Activated CD4-positive, alpha-beta T cell treated with anti-CD3 and anti-CD28 coated beads for 36 hours (primary cell): ENCODE data around the gene PI4KB. TPM values are rescaled to one million over a fixed set of nuclear protein-coding genes. Genes with fewer than 3 reads are reported as not detected.

Experiments used
- ATAC-seq: fragments of 200-7000 bp; cut with Tn5 transposase; one replicate; pipeline ENCODE4 v1.10.0; 2021; ENCODE audit warnings: mild to moderate bottlenecking, moderate library complexity
- CTCF ChIA-PET: fragments of 350-600 bp; sonication (Branson Sonifier 250); formaldehyde crosslinking; loops from one replicate; lab custom pipeline; 2021; ENCODE audit warnings: antibody characterized with exemption; lab: Charles Lee
- POLR2A ChIA-PET: fragments of 350-600 bp; sonication (Branson Sonifier 250); formaldehyde crosslinking; loops from one replicate; lab custom pipeline; 2021; ENCODE audit warnings: antibody characterized with exemption, inconsistent platforms; lab: Charles Lee
- DNase-seq: peaks from one replicate; pipeline ENCODE4 v3.0.0-alpha.2; 2020
- H3K27ac Mint-ChIP-seq: one replicate; pipeline ENCODE4 v1.8.0; 2021; ENCODE audit warnings: mixed read lengths
- H3K27me3 Mint-ChIP-seq: one replicate; pipeline ENCODE4 v1.8.0; 2021; ENCODE audit warnings: mixed read lengths
- H3K36me3 Mint-ChIP-seq: one replicate; pipeline ENCODE4 v1.8.0; 2021; ENCODE audit warnings: low read depth, mixed read lengths
- H3K4me1 Mint-ChIP-seq: one replicate; pipeline ENCODE4 v1.8.0; 2021; ENCODE audit warnings: mixed read lengths
- H3K4me3 Mint-ChIP-seq: one replicate; pipeline ENCODE4 v1.8.0; 2021; ENCODE audit warnings: mild to moderate bottlenecking, moderate library complexity, mixed read lengths
- H3K9me3 Mint-ChIP-seq: one replicate; pipeline ENCODE4 v1.8.0; 2021; ENCODE audit warnings: low read depth, mixed read lengths
- intact Hi-C, 2 experiments: fragments of 100-400 bp; cut with DNase I in 1 of 2; cut with micrococcal nuclease in 1 of 2; formaldehyde crosslinking; loops; one replicate each; pipeline versions ENCODE4 v1.14.2 to v1.15.1; 2022 to 2024; cut with DNase I, micrococcal nuclease
- total RNA-seq, 2 experiments: library from RNA; stranded (reverse); gene quantifications; one replicate each; pipeline ENCODE4 v1.2.3, GENCODE V29; 2021

Gene PI4KB
- total RNA-seq, 2 experiments from 2014 or later: 53.0 to 54.5 TPM

DNA sequence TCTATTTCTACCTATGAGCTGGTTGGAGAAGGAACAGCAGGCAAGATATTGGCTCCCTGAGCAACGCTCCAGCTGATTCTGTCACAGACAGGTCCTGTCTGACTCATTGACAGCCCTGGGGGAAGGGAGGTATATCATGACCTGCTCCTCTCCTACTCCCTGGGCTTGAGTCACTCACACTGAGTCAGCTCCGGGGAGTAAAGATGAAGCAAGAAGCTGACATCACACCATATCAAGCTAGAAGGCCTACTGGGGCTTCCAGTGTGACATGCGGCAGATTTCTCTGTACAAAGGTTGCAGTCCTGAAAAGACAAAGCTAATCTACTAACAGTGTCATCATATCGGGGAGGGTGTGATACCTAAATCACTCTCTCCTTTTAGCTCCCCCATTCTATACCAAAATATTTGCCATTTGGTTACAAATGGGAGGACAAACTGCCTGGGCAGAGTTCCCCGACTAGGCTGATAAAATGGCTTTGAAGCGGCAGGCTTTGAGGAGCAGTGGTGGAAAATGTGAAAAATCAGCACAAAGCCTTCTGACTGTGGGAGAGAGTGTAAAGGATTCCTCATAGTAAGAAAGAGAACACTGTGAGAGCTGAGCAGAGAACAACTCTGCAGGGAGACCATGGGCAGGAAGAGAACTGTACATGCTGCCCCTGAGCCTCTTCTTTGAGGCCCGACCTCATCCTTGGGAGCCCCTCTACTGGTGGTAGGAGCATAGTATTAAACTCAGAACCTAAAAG is 15.5 kb downstream of the PI4KB start:
- Mint-ChIP-seq H3K9me3 (no peaks in the 10 kb centered on the region), H3K4me1 (peaks cover 41% of the 10 kb centered on the region), H3K4me3 (peak overlapping the region; percentile 13), H3K27me3 (no peaks in the 10 kb centered on the region), H3K36me3 (peaks cover 50% of the 10 kb centered on the region), H3K27ac (peak overlapping the region; percentile 99)
- CTCF ChIA-PET: interaction anchor here (0.7 to 7.1 kb wide), 16 partner anchors 11 to 735 kb away, joined by 3 to 76 read pairs (median 4); partner anchors contain the start of genes PI4KB and RFX5
- peak; percentile 92 for DNase-seq
- intact Hi-C loops: loop anchor here (1.0 kb wide), 4 partner anchors 16 to 88 kb away; partner anchors contain the start of genes PI4KB (in 2 of the 2), RFX5 (in 2 of the 2) and PSMB4 (in 1 of the 2)
- peak; percentile 99 for ATAC-seq
- POLR2A ChIA-PET: interaction anchor here (0.6 to 3.4 kb wide), 13 partner anchors 9 to 635 kb away, joined by 3 to 29 read pairs (median 5); partner anchors contain the start of genes PI4KB, PSMB4, VPS72 and ZNF687

DNA sequence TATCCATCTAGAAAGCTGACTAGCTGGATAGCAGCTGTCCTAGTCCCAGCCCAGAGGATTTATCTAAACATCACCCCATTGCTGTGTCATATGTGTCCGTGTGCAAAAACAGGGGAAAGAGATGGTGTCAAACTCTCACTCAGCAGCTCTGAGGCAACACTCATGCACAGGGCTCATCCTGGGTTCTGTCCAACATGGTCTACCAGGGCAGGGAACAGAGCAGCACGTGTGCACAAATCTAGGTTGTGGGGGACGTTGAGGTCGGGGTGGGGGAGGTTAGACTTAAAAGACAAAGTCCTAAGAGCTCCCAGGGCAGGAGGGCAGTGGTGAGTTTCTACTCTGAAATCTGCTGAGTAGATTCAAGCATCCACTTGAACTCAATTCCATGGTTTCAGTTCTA is 16.2 kb downstream of the PI4KB start:
- H3K4me3 Mint-ChIP-seq: no peak overlapping the region
- no peaks in the 10 kb centered on the region for H3K9me3 Mint-ChIP-seq
- intact Hi-C loops: loop anchor here (1.0 kb wide), 4 partner anchors 16 to 88 kb away; partner anchors contain the start of genes PI4KB (in 2 of the 2), RFX5 (in 2 of the 2) and PSMB4 (in 1 of the 2)
- H3K4me1 Mint-ChIP-seq: peaks cover 41% of the 10 kb centered on the region
- DNase-seq (no peak), ATAC-seq (no peak)
- H3K27ac Mint-ChIP-seq: peak overlapping the region; percentile 99
- CTCF ChIA-PET: interaction anchor here (0.8 to 7.1 kb wide), 12 partner anchors 10 to 89 kb away, joined by 3 to 76 read pairs (median 4); partner anchors contain the start of gene PI4KB
- POLR2A ChIA-PET: interaction anchor here (0.6 to 3.4 kb wide), 11 partner anchors 10 to 970 kb away, joined by 3 to 29 read pairs (median 5); partner anchors contain the start of genes PI4KB, PSMB4 and ZNF687
- no peaks in the 10 kb centered on the region for H3K27me3 Mint-ChIP-seq
- H3K36me3 Mint-ChIP-seq: peaks cover 48% of the 10 kb centered on the region

DNA sequence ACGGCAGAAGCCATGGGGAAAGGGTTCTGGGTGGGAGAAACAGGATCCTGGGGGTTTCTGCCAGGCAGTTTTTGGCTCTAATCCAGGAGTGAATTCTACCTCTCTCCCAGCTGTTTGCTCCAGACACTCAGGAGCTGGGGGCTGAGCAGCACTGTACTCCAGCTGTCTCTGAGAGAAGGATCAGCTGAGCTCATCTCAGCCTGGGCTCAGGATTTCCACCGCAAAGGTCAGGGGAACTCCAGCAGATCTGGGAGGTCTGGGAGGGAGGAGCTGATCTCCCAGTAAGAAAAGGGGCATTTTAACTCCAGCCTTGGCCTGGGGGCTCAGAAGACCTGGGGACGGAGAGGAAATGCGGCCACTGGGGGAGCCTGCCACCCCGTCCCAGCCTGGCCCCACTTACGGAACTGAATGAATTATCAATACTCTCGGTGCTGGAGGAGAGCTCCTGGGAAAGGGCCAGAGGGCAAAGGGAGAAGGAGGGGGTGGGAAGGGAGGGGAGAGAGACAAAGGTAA is 17.3 kb downstream of the PI4KB start:
- CTCF ChIA-PET: interaction anchor here (0.5 to 7.1 kb wide), 7 partner anchors 9 to 301 kb away, joined by 3 to 76 read pairs (median 12); partner anchors contain the start of gene PI4KB
- Mint-ChIP-seq H3K27ac (peak overlapping the region; percentile 18), H3K4me1 (peaks cover 38% of the 10 kb centered on the region), H3K36me3 (peaks cover 49% of the 10 kb centered on the region), H3K27me3 (no peaks in the 10 kb centered on the region), H3K4me3 (no peak overlapping the region), H3K9me3 (no peaks in the 10 kb centered on the region)
- no peak for DNase-seq
- ATAC-seq: no peak
- intact Hi-C loops: loop anchor here in 1 of 2 experiments (10.0 kb wide), 1 partner anchor 425 kb away; no protein-coding TSS in a partner anchor
- POLR2A ChIA-PET: interaction anchor here (0.6 kb wide), 1 partner anchor 41 kb away, joined by 5 read pairs; no protein-coding TSS in a partner anchor

DNA sequence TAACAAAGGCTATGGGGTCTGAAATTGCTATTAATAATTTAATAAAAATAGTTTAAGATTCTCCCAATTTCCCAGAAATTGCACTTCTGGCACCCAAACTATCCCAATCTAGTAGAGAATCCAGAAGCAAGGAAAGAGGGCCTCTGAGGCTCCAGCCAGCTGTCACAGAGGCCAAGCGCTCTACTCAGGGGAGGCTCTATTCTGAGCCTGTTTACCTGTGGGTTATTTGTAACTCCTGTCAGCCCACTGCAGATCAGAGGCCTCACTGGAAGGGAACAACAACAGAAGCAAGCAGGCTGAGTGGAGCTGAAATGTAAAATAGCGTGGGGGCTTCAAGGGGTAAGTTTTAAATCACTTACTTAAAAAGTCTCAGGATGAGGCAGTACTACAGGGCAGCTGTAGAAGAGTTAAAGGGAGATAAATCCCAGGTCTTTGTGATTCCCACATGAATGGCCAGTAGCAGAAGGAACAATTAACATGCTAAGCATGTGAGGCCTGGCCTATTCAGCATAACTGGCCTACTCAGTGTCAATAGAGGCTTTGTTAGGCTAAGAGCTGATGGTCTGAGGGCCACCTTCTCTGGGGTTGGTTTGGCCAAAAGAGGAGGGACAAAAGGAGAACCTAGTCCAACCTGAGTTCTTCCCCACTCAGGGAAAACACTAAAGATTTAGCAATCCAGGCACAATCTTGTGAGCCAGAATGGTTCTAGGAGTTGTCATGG is 32.3 kb downstream of the PI4KB start:
- peak overlapping the region; percentile 17 for H3K27ac Mint-ChIP-seq
- H3K4me3 Mint-ChIP-seq: no peak overlapping the region
- CTCF ChIA-PET: interaction anchor here (0.6 to 6.4 kb wide), 5 partner anchors 10 to 958 kb away, joined by 3 to 53 read pairs (median 6); no protein-coding TSS in a partner anchor
- intact Hi-C loops: no loop called here
- no peaks in the 10 kb centered on the region for H3K27me3 Mint-ChIP-seq
- no peaks in the 10 kb centered on the region for H3K9me3 Mint-ChIP-seq
- ATAC-seq (no peak), DNase-seq (no peak)
- H3K36me3 Mint-ChIP-seq: peaks cover 42% of the 10 kb centered on the region
- H3K4me1 Mint-ChIP-seq: no peaks in the 10 kb centered on the region
- POLR2A ChIA-PET: interaction anchor here (0.6 to 2.5 kb wide), 4 partner anchors 12 to 46 kb away, joined by 3 to 8 read pairs (median 4); no protein-coding TSS in a partner anchor

DNA sequence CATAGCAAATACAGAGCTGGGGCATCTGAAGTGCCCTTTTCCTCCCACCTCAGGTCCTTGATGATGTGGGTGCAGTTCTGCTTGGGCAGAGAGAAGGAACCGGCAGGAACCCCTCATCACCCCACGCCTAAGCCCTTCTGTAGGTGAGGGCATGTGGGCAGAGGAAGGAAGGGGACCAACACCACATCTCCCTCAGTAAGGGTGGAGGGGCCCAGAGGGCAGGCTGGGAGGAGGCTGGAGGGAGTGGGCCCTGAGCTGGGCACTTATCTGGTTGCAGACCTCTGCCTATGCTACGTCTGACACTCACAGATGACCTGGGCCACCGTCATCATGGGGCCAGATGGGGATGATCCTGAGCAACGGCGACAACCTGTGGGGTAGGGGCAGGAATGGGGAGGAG is 34.1 kb downstream of the PI4KB start:
- POLR2A ChIA-PET: interaction anchor here (0.5 to 2.5 kb wide), 4 partner anchors 10 to 55 kb away, joined by 4 to 8 read pairs (median 6); partner anchors contain the start of gene ZNF687
- H3K9me3 Mint-ChIP-seq: no peaks in the 10 kb centered on the region
- no peaks in the 10 kb centered on the region for H3K27me3 Mint-ChIP-seq
- H3K36me3 Mint-ChIP-seq: peaks cover 39% of the 10 kb centered on the region
- intact Hi-C loops: no loop called here
- H3K4me1 Mint-ChIP-seq: no peaks in the 10 kb centered on the region
- no peak overlapping the region for H3K27ac Mint-ChIP-seq
- CTCF ChIA-PET: interaction anchor here (1.1 to 6.4 kb wide), 2 partner anchors 47 to 286 kb away, joined by 3 to 53 read pairs; partner anchors contain the start of gene MINDY1
- DNase-seq: no peak
- H3K4me3 Mint-ChIP-seq: no peak overlapping the region
- ATAC-seq: peak; percentile 11

DNA sequence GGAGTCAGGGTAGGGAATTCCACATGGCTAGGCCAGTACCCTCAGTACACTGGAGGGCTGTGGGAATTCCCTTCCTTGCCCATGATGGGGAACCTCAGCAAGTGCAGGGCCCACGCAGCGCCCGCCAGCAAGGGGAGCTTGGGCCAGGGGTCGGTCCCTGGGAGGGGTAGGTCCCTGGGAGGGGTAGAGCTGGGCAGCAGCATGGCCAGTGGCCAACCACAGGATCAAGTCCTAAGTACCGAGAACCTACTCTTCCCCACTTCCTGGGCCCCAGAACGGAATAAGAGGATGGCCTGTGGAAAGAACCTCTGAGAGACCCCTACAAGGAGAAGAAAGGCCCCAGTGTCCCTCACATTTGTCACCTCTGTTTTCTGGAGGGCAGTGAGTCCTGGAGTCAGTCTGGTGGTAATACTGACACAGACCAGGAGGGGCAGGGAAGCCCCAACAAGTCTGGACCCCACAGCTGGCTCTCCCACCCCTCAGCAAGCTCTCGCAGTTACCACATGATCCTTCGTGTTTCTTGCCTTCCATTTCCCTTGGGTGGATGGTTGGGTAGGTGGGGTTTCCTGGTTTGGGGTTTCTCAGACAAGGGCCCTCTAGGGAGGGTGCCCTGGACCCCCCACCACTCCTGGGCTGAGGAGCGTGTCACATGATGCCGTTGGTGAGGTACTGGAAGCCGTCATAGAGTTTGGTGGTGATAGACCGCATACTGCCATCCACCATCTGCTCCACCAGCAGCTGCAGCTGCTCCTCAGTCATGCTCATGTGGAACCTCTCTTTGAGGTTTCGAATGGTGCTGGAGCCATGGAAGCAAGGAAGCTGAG is 34.8 kb downstream of the PI4KB start:
- POLR2A ChIA-PET: interaction anchor here (0.6 to 2.5 kb wide), 4 partner anchors 9 to 16 kb away, joined by 3 to 8 read pairs (median 6); partner anchors contain the start of gene ZNF687
- Mint-ChIP-seq H3K36me3 (peaks cover 37% of the 10 kb centered on the region), H3K4me1 (no peaks in the 10 kb centered on the region), H3K4me3 (no peak overlapping the region), H3K27me3 (no peaks in the 10 kb centered on the region), H3K9me3 (no peaks in the 10 kb centered on the region), H3K27ac (peak overlapping the region; percentile 55)
- DNase-seq (no peak), ATAC-seq (peak; percentile 34)
- intact Hi-C loops: no loop called here
- CTCF ChIA-PET: interaction anchor here (0.5 to 6.4 kb wide), 3 partner anchors 48 to 286 kb away, joined by 3 to 53 read pairs (median 3); partner anchors contain the start of gene MINDY1

DNA sequence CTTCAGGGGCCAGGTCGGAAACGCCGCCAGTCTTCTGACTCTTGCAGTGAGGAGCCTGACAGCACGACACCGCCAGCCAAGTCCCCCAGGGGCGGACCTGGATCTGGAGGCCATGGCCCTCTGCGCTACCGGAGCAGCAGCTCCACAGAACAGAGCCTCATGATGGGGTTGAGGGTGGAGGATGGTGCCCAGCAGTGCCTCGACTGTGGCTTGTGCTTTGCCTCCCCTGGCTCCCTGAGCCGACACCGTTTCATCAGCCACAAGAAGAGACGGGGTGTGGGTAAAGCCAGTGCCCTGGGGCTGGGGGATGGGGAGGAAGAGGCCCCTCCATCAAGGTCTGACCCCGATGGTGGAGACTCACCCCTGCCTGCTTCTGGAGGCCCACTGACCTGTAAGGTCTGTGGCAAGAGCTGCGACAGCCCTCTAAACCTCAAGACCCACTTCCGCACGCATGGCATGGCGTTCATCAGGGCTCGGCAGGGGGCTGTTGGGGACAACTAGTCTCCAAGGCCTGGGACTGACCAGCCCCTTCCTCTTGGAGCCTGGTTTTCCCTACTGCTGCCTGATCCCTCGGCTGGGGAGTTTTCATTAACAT is 36.4 kb downstream of the PI4KB start:
- intact Hi-C loops: loop anchor here in 1 of 2 experiments (1.0 kb wide), 1 partner anchor 8 kb away; no protein-coding TSS in a partner anchor

DNA sequence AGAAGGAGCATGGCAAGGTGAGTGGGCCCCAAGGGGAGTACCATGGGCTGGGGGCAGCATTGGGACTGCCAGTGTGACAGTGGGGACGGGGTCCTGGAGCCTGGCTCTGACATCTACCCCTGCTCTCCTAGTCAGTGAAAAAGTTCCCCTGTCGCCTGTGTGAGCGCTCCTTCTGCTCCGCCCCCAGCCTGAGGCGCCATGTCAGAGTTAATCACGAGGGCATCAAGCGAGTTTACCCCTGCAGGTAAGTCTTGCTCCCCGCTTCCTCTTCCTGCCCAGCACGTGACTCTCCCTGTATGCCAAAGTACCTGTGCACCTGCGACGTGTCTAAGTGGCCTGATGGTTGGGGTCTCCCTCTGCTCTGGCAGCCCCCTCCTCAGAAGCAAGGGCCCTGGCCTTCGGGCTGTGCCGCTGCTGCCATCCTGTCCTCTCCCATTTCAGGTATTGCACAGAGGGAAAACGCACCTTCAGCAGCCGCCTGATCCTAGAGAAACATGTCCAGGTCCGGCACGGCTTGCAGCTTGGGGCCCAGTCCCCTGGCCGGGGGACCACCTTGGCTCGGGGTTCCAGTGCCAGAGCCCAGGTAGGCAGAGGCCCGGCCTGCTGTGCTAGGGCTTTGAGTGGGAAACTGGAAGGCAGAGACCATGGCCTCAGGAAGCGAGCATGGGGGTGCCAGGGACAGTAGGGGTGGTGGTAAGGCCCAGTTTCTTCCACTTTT is 37.1 kb downstream of the PI4KB start:
- H3K27me3 Mint-ChIP-seq: no peaks in the 10 kb centered on the region
- no peak for DNase-seq
- ChIA-PET POLR2A (interaction anchor here (0.6 kb wide), 1 partner anchor 10 kb away, joined by 3 read pairs; no protein-coding TSS in a partner anchor), CTCF (interaction anchor here (0.7 kb wide), 1 partner anchor 50 kb away, joined by 5 read pairs; no protein-coding TSS in a partner anchor)
- intact Hi-C loops: no loop called here
- peaks cover 44% of the 10 kb centered on the region for H3K36me3 Mint-ChIP-seq
- H3K27ac Mint-ChIP-seq: peak overlapping the region; percentile 8
- H3K4me3 Mint-ChIP-seq: no peak overlapping the region
- no peaks in the 10 kb centered on the region for H3K4me1 Mint-ChIP-seq
- no peaks in the 10 kb centered on the region for H3K9me3 Mint-ChIP-seq
- peak; percentile 8 for ATAC-seq

More for the DNA sequence above, 36.4 kb downstream of the PI4KB start:
- H3K4me1 Mint-ChIP-seq: no peaks in the 10 kb centered on the region
- H3K27ac Mint-ChIP-seq: no peak overlapping the region
- H3K36me3 Mint-ChIP-seq: peaks cover 43% of the 10 kb centered on the region
- no peaks in the 10 kb centered on the region for H3K27me3 Mint-ChIP-seq
- no peaks in the 10 kb centered on the region for H3K9me3 Mint-ChIP-seq
- ChIA-PET POLR2A (no interaction called here), CTCF (interaction anchor here (0.7 kb wide), 1 partner anchor 50 kb away, joined by 5 read pairs; no protein-coding TSS in a partner anchor)
- ATAC-seq (no peak), DNase-seq (no peak)
- no peak overlapping the region for H3K4me3 Mint-ChIP-seq
